SK-N-SH treated with all-trans-retinoic acid at 6 μM for 48 hours (cell line): ENCODE data around the gene ZRANB2.

ENCODE experiments used
- ATAC-seq: fragments of 200-7000 bp; cut with Tn5 transposase; 3 replicates; pipeline ENCODE4 v1.9.1; 2020; ENCODE audit warnings: mild to moderate bottlenecking, moderate library complexity
- BACH2 ChIP-seq: fragments of 250-450 bp; sonication (Bioruptor Pico); IDR thresholded peaks from 2 replicates; pipeline ENCODE4 v1.9.0; 2021; ENCODE audit warnings: mild to moderate bottlenecking, borderline replicate concordance
- CSDC2 ChIP-seq: fragments of 250-450 bp; sonication (Bioruptor Pico); IDR thresholded peaks from 2 replicates; pipeline ENCODE4 v1.5.0; 2020; ENCODE audit warnings: mild to moderate bottlenecking, moderate library complexity
- ESRRG ChIP-seq: fragments of 250-450 bp; sonication (Bioruptor Pico); IDR thresholded peaks from 2 replicates; pipeline ENCODE4 v1.6.1; 2021; ENCODE audit warnings: mild to moderate bottlenecking
- GLIS3 ChIP-seq: fragments of 250-450 bp; sonication (Bioruptor Pico); IDR thresholded peaks from 2 replicates; pipeline ENCODE4 v1.5.0; 2020; ENCODE audit warnings: mild to moderate bottlenecking, moderate library complexity
- ISL1 ChIP-seq: fragments of 250-450 bp; sonication (Bioruptor Pico); IDR thresholded peaks from 2 replicates; pipeline ENCODE4 v2.1.2; 2022; ENCODE audit warnings: mild to moderate bottlenecking, moderate library complexity
- OSR1 ChIP-seq: fragments of 250-450 bp; sonication (Bioruptor Pico); IDR thresholded peaks from 2 replicates; pipeline ENCODE4 v1.8.0; 2022; ENCODE audit warnings: moderate library complexity, mild to moderate bottlenecking, inconsistent platforms
- PPARA ChIP-seq: fragments of 250-450 bp; sonication (Bioruptor Pico); IDR thresholded peaks from 2 replicates; pipeline ENCODE4 v1.5.0; 2020; ENCODE audit warnings: mild to moderate bottlenecking, borderline replicate concordance
- RARB ChIP-seq: fragments of 250-450 bp; sonication (Bioruptor Pico); IDR thresholded peaks from 2 replicates; pipeline ENCODE4 v1.8.0; 2021; ENCODE audit warnings: mild to moderate bottlenecking, moderate library complexity
- SNAI2 ChIP-seq: fragments of 250-450 bp; sonication (Bioruptor Pico); IDR thresholded peaks from 2 replicates; pipeline ENCODE4 v1.5.0; 2020; ENCODE audit warnings: mild to moderate bottlenecking, moderate library complexity
- TCF4 ChIP-seq: fragments of 250-450 bp; sonication (Bioruptor Pico); IDR thresholded peaks from 2 replicates; pipeline ENCODE4 v1.8.0; 2021; ENCODE audit warnings: mild to moderate bottlenecking, moderate library complexity, borderline replicate concordance
- TOX ChIP-seq: fragments of 250-450 bp; sonication (Bioruptor Pico); IDR thresholded peaks from 2 replicates; pipeline ENCODE4 v1.8.0; 2021; ENCODE audit warnings: mild to moderate bottlenecking, moderate library complexity, borderline replicate concordance
- ZFP3 ChIP-seq: fragments of 250-450 bp; sonication (Bioruptor Pico); IDR thresholded peaks from 2 replicates; pipeline ENCODE4 v1.5.0; 2020; ENCODE audit warnings: mild to moderate bottlenecking, moderate library complexity
- ZFP30 ChIP-seq: fragments of 450-650 bp; formaldehyde crosslinking; IDR thresholded peaks from 2 replicates; pipeline ENCODE4 v1.5.0; 2022; ENCODE audit warnings: mild to moderate bottlenecking, moderate library complexity
- ZNF565 ChIP-seq: fragments of 450-650 bp; formaldehyde crosslinking; conservative IDR thresholded peaks from 2 replicates; pipeline ENCODE4 v1.5.0; 2020; ENCODE audit warnings: low read depth, mild to moderate bottlenecking, moderate library complexity
- ZNF70 ChIP-seq: fragments of 450-650 bp; formaldehyde crosslinking; IDR thresholded peaks from 2 replicates; pipeline ENCODE4 v1.5.0; 2020; ENCODE audit warnings: mild to moderate bottlenecking, moderate library complexity
- ZNF8 ChIP-seq: fragments of 450-650 bp; formaldehyde crosslinking; IDR thresholded peaks from 2 replicates; pipeline ENCODE4 v1.5.0; 2020; ENCODE audit warnings: mild to moderate bottlenecking, moderate library complexity
- TF ChIP-seq, protein P1 (sequence below): fragments of 250-450 bp; sonication (Bioruptor Pico); IDR thresholded peaks from 2 replicates; pipeline ENCODE4 v1.8.0; 2021; ENCODE audit warnings: low read depth, mild to moderate bottlenecking, moderate library complexity, borderline replicate concordance
- TF ChIP-seq, protein P2 (sequence below): fragments of 250-450 bp; sonication (Bioruptor Pico); IDR thresholded peaks from 2 replicates; pipeline ENCODE4 v1.8.0; 2020; ENCODE audit warnings: mild to moderate bottlenecking, moderate library complexity, borderline replicate concordance
- TF ChIP-seq, protein P3 (sequence below): fragments of 250-450 bp; sonication (Bioruptor Pico); IDR thresholded peaks from 2 replicates; pipeline ENCODE4 v1.5.1; 2020; ENCODE audit warnings: low read depth, mild to moderate bottlenecking, moderate library complexity

ZRANB2 gene

DNA sequence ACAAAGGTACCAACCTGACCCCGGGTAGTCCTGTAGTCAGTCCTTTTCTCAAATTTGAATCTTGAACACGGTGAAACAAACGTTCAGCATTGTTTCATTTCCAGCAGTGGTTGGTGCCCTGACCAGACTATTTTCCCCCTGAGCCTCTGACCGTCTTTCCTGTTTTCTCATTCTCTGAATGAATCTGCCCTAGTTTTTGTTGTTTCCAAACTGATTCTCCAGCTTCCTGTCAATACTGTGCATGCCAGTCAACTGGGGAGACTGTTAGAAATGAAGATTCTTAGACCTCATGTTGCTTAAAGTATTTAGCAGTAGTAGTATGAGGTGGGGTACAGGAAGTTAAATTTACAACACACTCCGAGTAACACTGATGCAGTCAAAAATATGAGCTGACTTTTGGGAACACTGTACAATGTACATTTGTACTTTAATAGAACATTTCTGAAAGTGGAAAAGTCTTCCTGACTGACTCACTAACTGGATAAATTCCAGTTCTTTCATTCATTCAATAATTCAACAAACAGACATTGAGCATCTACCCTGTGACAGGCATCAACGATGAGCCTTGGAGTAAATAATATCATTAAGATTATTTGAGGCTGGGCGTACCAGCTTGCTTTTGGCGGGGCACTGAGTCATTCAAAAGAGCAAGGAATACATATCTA lies 26.0 kb upstream of the ZRANB2 start:
- no peak; the same call in 2 of the 3 replicates for ATAC-seq
- TF ChIP-seq, protein P1, sequence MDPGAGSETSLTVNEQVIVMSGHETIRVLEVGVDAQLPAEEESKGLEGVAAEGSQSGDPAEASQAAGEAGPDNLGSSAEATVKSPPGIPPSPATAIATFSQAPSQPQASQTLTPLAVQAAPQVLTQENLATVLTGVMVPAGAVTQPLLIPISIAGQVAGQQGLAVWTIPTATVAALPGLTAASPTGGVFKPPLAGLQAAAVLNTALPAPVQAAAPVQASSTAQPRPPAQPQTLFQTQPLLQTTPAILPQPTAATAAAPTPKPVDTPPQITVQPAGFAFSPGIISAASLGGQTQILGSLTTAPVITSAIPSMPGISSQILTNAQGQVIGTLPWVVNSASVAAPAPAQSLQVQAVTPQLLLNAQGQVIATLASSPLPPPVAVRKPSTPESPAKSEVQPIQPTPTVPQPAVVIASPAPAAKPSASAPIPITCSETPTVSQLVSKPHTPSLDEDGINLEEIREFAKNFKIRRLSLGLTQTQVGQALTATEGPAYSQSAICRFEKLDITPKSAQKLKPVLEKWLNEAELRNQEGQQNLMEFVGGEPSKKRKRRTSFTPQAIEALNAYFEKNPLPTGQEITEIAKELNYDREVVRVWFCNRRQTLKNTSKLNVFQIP (CRISPR knock-in tag), result no peak
- 0 out of 2 replicates have a peak, but pooled peaks have one; percentile 16 for TF ChIP-seq ISL1 (CRISPR knock-in tag)

DNA sequence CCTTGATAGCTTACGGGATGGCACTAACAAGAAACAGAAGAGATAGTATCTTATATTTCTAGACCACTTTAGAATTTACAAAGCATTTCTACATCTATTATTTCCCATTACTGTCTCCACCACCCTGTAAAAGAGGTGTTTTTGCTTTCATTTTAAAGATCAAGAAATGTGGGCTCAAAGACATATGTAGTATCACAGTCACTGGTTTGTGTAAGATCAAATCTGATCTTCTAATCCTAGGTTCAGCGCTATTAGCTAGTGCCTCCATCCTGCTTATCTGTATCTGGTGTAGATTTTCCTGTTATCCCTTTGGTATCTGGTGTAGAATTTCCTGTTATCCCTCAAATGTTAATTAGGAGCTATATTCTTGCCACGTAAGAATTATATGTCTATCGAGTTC lies 23.6 kb upstream of the ZRANB2 start:
- TF ChIP-seq TCF4 (CRISPR knock-in tag), result peak; percentile 64; the same call in 1 of the 2 replicates
- TF ChIP-seq ZNF8 (CRISPR knock-in tag), result no peak
- TF ChIP-seq, all 23 proteins: peak for 1
- no peak for ATAC-seq

DNA sequence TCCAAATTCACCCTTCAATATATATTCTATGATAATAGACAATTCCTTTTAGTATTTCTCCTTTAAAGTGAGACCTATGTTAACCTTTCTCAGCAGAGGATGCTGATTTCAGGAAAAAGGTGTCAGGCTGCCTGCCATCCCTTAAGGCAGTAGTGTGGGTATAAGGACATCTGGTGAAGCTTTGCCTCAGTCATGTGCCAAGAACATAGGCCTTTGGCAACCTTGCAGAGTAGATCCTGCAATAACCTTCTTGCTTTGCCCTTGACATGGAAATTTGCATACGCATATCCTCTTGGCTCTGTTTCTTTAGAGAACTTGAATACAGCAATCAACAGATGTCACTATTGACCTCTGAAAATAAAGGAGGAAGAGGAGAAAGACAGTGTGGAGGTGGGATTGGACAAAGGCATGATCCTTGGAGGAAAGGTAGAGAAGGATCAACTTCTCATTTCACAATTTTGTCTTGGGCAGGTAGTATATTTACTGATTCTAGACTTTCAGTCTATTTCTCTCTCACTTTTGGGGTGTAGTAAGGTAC lies 21.1 kb upstream of the ZRANB2 start:
- TF ChIP-seq ZFP3 (CRISPR knock-in tag) (no peak), RARB (CRISPR knock-in tag) (no peak), ZNF8 (CRISPR knock-in tag) (no peak), BACH2 (CRISPR knock-in tag) (no peak), PPARA (CRISPR knock-in tag) (no peak), CSDC2 (CRISPR knock-in tag) (no peak), OSR1 (CRISPR knock-in tag) (no peak), SNAI2 (CRISPR knock-in tag) (no peak), ESRRG (no peak), ZNF70 (CRISPR knock-in tag) (no peak), ZFP30 (CRISPR knock-in tag) (no peak), TCF4 (CRISPR knock-in tag) (no peak), ZNF565 (no peak)
- TF ChIP-seq, protein P1 (CRISPR knock-in tag), result no peak
- TF ChIP-seq, protein P2, sequence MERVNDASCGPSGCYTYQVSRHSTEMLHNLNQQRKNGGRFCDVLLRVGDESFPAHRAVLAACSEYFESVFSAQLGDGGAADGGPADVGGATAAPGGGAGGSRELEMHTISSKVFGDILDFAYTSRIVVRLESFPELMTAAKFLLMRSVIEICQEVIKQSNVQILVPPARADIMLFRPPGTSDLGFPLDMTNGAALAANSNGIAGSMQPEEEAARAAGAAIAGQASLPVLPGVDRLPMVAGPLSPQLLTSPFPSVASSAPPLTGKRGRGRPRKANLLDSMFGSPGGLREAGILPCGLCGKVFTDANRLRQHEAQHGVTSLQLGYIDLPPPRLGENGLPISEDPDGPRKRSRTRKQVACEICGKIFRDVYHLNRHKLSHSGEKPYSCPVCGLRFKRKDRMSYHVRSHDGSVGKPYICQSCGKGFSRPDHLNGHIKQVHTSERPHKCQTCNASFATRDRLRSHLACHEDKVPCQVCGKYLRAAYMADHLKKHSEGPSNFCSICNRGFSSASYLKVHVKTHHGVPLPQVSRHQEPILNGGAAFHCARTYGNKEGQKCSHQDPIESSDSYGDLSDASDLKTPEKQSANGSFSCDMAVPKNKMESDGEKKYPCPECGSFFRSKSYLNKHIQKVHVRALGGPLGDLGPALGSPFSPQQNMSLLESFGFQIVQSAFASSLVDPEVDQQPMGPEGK (CRISPR knock-in tag), result no peak
- TF ChIP-seq, protein P3, sequence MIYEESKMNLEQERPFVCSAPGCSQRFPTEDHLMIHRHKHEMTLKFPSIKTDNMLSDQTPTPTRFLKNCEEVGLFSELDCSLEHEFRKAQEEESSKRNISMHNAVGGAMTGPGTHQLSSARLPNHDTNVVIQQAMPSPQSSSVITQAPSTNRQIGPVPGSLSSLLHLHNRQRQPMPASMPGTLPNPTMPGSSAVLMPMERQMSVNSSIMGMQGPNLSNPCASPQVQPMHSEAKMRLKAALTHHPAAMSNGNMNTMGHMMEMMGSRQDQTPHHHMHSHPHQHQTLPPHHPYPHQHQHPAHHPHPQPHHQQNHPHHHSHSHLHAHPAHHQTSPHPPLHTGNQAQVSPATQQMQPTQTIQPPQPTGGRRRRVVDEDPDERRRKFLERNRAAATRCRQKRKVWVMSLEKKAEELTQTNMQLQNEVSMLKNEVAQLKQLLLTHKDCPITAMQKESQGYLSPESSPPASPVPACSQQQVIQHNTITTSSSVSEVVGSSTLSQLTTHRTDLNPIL (CRISPR knock-in tag), result no peak
- ATAC-seq, result no peak

DNA sequence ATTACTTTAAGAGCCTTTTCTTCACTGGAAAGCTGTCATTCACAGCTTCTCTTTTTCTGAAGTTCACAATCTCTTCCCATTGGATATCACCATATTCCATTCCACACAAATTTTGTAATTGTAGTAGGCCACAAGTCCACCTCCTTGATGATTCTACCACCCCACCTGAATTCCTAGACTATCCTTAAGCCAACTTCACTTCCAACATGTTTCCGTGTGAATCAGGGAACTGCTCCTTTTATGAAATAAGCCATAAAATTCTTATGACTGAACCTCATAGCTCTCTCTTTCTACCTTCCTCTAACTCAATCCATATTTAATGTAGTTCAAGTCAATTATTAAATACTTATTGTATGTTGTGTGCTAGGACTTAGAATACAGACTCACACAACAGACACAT lies 16.6 kb upstream of the ZRANB2 start:
- TF ChIP-seq BACH2 (CRISPR knock-in tag), result no peak
- TF ChIP-seq, protein P2 (CRISPR knock-in tag), result no peak
- no peak for TF ChIP-seq GLIS3
- no peak for TF ChIP-seq TOX
- ATAC-seq, result no peak
